MM.1S (cell line): ENCODE results near the gene BMERB1.

Source experiments
- CTCF ChIP-seq: fragments of 300-600 bp; sonication (generic); IDR thresholded peaks from 2 replicates; pipeline ENCODE4 v1.5.1; 2016; ENCODE audit warnings: antibody characterized with exemption, low read length, mixed read lengths
- EZH2 ChIP-seq: fragments of 300-600 bp; sonication (generic); optimal IDR thresholded peaks from 2 replicates; pipeline ENCODE3; 2017; ENCODE audit warnings: low read depth, mild to moderate bottlenecking, antibody characterized with exemption, low read length, mixed read lengths

- TF ChIP-seq EZH2 (no peak), CTCF (no peak)
These were observed 57.0 kb downstream of the BMERB1 start for GRCh38 chr16:15491411-15491810.
